Raji (cell line): ENCODE data around the gene PRKG1.

Experiments
- POLR2A ChIP-seq: IDR thresholded peaks from 2 replicates; pipeline ENCODE4 v1.6.1; 2011; ENCODE audit warnings: low read depth, low read length, control low read depth; ENCODE audit not compliant: insufficient read depth

Gene PRKG1

GRCh38 chr10:51384971-51385370 lies 310.7 kb downstream of the PRKG1 start:
- TF ChIP-seq POLR2A, result no peak

DNA sequence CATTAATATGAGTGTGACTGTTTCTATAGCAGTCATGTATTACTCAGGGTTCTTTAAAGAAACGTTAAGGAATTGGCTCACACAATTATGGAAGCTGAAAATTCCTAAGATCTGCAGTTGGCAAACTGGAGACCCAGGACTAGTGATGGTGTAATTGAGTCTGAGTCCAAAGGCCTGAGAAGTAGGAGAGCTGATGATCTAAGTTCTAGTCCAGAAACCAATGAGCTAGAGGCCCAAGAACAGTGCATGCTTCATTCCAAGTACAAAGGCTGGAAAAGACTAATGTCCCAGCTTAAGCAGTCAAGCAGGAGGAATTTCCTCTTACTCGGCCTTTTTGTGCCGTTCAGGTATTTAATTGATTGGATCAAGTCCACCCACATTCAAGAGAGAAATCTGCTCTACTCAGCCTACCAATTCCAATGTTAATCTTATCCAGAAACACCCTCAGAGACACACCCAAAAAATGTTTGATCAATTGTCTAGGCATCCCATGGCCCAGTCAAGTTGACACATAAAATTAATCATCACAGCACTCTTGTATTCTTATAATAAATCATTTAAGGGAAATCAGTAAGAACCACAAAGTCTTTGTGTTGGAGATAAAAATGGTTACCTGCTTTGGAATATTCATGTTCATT lies 312.1 kb downstream of the PRKG1 start:
- TF ChIP-seq POLR2A, result no peak

DNA sequence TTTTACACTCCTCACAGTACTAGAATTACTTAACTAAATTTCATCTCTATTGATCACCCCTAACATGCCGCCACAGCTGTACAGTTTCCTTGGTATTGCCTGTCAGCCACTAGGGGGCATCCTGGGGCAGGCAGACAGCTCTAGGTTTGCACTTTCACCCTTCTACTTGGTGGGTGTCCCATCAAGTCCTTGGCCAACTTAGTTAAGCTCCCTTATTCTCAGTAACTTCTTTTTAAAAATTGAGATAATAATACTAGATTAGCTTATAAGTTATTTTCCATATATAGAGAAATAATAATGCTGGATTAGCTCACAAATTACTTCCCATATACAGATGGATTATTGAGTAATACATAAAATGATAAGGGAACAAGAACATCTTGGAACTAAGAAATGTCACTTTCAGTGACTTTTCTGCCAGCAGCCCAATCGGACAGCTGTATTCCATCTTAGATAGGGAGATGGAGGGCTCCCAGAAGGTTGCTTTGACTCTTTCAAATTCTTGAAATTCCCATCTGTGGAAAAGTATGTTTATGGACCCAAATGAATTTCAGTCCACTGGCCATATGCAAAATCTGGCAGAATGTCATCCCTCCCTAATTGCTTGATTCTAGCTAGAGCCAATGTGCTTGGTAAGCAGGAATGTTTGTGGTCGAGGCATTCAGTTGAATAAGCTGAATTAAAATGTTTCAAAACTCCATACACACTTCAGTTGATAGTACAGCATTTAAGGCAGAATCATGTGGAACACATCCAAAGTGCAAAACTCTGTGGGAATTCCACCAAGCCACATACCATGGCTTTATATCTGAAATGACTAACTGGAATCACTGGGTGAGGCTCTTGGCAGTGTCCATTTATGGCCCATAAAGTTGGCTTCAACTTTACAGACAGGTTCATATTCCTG lies 315.4 kb downstream of the PRKG1 start:
- TF ChIP-seq POLR2A, result no peak

GRCh38 chr10:51394039-51394438 lies 319.8 kb downstream of the PRKG1 start:
- no peak for TF ChIP-seq POLR2A

DNA sequence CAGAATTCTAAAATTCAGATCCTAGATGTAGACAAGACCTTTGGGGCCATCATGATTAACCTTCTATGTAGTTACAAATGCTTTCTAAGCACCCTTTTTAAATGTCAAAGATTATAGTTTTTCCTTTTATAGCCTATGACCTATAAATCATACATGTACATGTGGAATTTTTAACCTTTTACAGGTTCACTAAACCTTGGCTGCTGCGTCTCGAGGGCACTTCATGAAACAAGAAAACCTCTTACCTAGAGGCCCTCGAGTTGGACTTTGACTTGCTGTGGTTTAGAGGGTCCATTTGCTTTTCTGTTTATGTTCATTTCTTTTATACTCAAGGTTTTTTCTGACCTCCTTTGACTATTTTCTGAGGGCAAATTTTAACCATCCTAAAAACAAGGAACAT lies 323.0 kb downstream of the PRKG1 start:
- TF ChIP-seq POLR2A, result no peak

- no peak for TF ChIP-seq POLR2A
Observed at GRCh38 chr10:51397695-51398094, 323.4 kb downstream of the PRKG1 start.

GRCh38 chr10:51399840-51400239 lies 325.6 kb downstream of the PRKG1 start:
- no peak for TF ChIP-seq POLR2A

- TF ChIP-seq POLR2A, result no peak
Observed at GRCh38 chr10:51400392-51401096, 326.3 kb downstream of the PRKG1 start.

GRCh38 chr10:51403521-51403920 lies 329.2 kb downstream of the PRKG1 start:
- no peak for TF ChIP-seq POLR2A

- no peak for TF ChIP-seq POLR2A
Observed at GRCh38 chr10:51405580-51406351, 331.5 kb downstream of the PRKG1 start.

DNA sequence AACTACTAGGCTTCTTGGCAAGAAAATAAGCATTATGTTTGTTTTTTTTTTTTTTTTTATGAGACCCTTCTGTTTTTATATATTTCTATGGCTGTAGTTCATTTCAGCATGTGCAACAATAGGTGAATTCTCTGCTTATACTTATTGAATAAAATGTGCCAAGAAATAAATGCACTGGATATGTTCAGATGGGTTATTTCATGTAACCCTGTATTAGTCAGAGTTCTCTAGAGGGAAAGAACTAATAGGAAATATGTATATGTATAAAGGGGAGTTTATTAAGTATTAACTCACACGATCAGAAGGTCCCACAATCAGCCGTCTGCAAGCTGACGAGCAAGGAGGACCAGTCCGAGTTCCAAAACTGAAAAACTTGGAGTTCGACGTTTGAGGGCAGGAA lies 332.3 kb downstream of the PRKG1 start:
- no peak for TF ChIP-seq POLR2A

GRCh38 chr10:51416494-51416893 lies 342.2 kb downstream of the PRKG1 start:
- no peak for TF ChIP-seq POLR2A

- no peak for TF ChIP-seq POLR2A
Observed at GRCh38 chr10:51419196-51420093, 345.2 kb downstream of the PRKG1 start.

DNA sequence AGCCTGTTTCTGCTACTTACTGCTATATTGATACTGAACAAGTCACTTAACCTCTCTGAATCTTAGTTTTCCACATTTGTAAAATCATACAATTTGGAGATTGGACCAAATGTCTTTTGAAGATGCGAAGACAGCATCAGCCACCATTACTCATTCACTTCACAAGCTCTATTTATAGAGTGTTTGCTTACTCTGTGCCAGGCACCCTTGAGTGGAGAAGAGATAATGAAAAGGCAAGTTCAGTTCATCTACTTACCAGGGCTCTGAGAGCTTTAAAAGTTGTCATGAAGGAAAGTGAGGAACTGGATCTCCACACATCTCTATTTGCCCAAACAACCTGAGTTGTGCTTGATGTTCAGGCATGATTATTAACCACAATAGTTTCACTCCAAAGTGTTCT lies 347.6 kb downstream of the PRKG1 start:
- TF ChIP-seq POLR2A, result no peak
